CD14-positive monocyte (primary cell): ENCODE measurements around the gene DEPDC1B. TPM values are rescaled to one million over a fixed set of nuclear protein-coding genes. Genes with fewer than 3 reads are reported as not detected.

ENCODE experiments used
- DNase-seq, 3 donors: peaks; one replicate each; pipeline ENCODE4 v3.0.0-alpha.2; 2011 to 2022
- H2AFZ ChIP-seq: 2 replicates; pipeline ENCODE4 v1.6.0; 2012; ENCODE audit warnings: mild to moderate bottlenecking, low read depth, low read length, inconsistent platforms; ENCODE audit not compliant: insufficient read depth, poor library complexity, severe bottlenecking
- H3K27ac ChIP-seq, 2 donors: 1 replicate in 1 of 2; 2 replicates in 1 of 2; pipeline ENCODE4 v1.5.1; 2012 to 2013; ENCODE audit warnings: low read length in 2 of 2, control low read depth in 1 of 2, inconsistent platforms in 1 of 2, low read depth in 1 of 2, mild to moderate bottlenecking in 1 of 2
- H3K27me3 ChIP-seq, 2 donors: one replicate each; pipeline versions ENCODE4 v1.6.0 to v1.6.1; 2011 to 2013; ENCODE audit warnings: low read length in 2 of 2; ENCODE audit not compliant: control insufficient read depth in 2 of 2, insufficient read depth in 2 of 2
- H3K36me3 ChIP-seq, 2 donors: replicated peaks in 1 of 2; 1 replicate in 1 of 2; 2 replicates in 1 of 2; pipeline versions ENCODE4 v1.5.1 to v1.6.1; 2012 to 2013; ENCODE audit warnings: low read length in 2 of 2, control low read depth in 1 of 2, inconsistent platforms in 1 of 2, mild to moderate bottlenecking in 1 of 2; ENCODE audit not compliant: insufficient read depth in 2 of 2, control insufficient read depth in 1 of 2
- H3K4me1 ChIP-seq, 2 donors: 1 replicate in 1 of 2; 2 replicates in 1 of 2; pipeline versions ENCODE4 v1.5.1 to v1.6.1; 2012 to 2013; ENCODE audit warnings: low read length in 2 of 2, control low read depth in 1 of 2, inconsistent platforms in 1 of 2, mild to moderate bottlenecking in 1 of 2, moderate library complexity in 1 of 2; ENCODE audit not compliant: insufficient read depth in 2 of 2, control insufficient read depth in 1 of 2
- H3K4me2 ChIP-seq: replicated peaks from 2 replicates; pipeline ENCODE3; 2012; ENCODE audit warnings: low read length, moderate library complexity, mild to moderate bottlenecking; ENCODE audit not compliant: poor library complexity, severe bottlenecking; ENCODE audit errors: extremely low read depth
- H3K4me3 ChIP-seq, 3 experiments: fragments of 200-600 bp in 1 of 3; sonication (generic) in 1 of 3; replicated peaks in 1 of 3; 1 replicate in 2 of 3; 2 replicates in 1 of 3; pipeline ENCODE4 v1.5.1; 2011 to 2013; ENCODE audit warnings: low read length in 3 of 3, mild to moderate bottlenecking in 3 of 3, control low read depth in 2 of 3, low read depth in 2 of 3, inconsistent platforms in 1 of 3, moderate library complexity in 1 of 3
- H3K79me2 ChIP-seq: 2 replicates; pipeline ENCODE4 v1.6.0; 2012; ENCODE audit warnings: mild to moderate bottlenecking, control low read depth, inconsistent platforms, low read length, moderate library complexity; ENCODE audit not compliant: insufficient read depth
- H3K9ac ChIP-seq: 2 replicates; pipeline ENCODE4 v1.6.0; 2017; ENCODE audit warnings: low read length, mild to moderate bottlenecking; ENCODE audit not compliant: insufficient read depth, poor library complexity, severe bottlenecking
- H3K9me3 ChIP-seq, 2 donors: replicated peaks in 1 of 2; 1 replicate in 1 of 2; 2 replicates in 1 of 2; pipeline versions ENCODE4 v1.5.1 to v1.6.1; 2012 to 2013; ENCODE audit warnings: low read length in 2 of 2, control low read depth in 1 of 2; ENCODE audit not compliant: control insufficient read depth in 1 of 2, insufficient read depth in 1 of 2
- H4K20me1 ChIP-seq: 2 replicates; pipeline ENCODE4 v1.6.0; 2012; ENCODE audit warnings: mild to moderate bottlenecking, low read length, control low read depth, moderate library complexity; ENCODE audit not compliant: insufficient read depth
- H3K27ac Mint-ChIP-seq, 7 donors: one replicate each; pipeline ENCODE4 v1.8.0; 2020; ENCODE audit warnings: mild to moderate bottlenecking in 7 of 7, mixed read lengths in 7 of 7, moderate library complexity in 6 of 7, inconsistent platforms in 2 of 7
- H3K27me3 Mint-ChIP-seq, 3 donors: one replicate each; pipeline ENCODE4 v1.8.0; 2021 to 2022; ENCODE audit warnings: low read depth in 3 of 3, mild to moderate bottlenecking in 3 of 3, mixed read lengths in 3 of 3, moderate library complexity in 3 of 3, inconsistent platforms in 1 of 3
- H3K36me3 Mint-ChIP-seq, 2 donors: one replicate each; pipeline ENCODE4 v1.8.0; 2020; ENCODE audit warnings: mixed read lengths in 2 of 2, inconsistent platforms in 1 of 2, mild to moderate bottlenecking in 1 of 2
- H3K4me1 Mint-ChIP-seq: one replicate; pipeline ENCODE4 v1.8.0; 2020; ENCODE audit warnings: mild to moderate bottlenecking, mixed read lengths
- H3K4me3 Mint-ChIP-seq, 2 donors: one replicate each; pipeline ENCODE4 v1.8.0; 2020; ENCODE audit warnings: mild to moderate bottlenecking in 2 of 2, mixed read lengths in 2 of 2, moderate library complexity in 1 of 2
- H3K9me3 Mint-ChIP-seq, 7 donors: one replicate each; pipeline ENCODE4 v1.8.0; 2020 to 2022; ENCODE audit warnings: mixed read lengths in 7 of 7, mild to moderate bottlenecking in 6 of 7, moderate library complexity in 6 of 7, inconsistent platforms in 2 of 7
- CTCF ChIP-seq: fragments of 200-600 bp; IDR thresholded peaks from one replicate; pipeline ENCODE4 v1.8.0; 2022; ENCODE audit warnings: antibody characterized with exemption, mild to moderate bottlenecking
- WGBS: methylation state at CpG from one replicate; pipeline ENCODE4 v1.1.5; 2013; ENCODE audit warnings: missing lambda C conversion rate; ENCODE audit not compliant: insufficient coverage; 5-methylcytosine and 5-hydroxymethylcytosine counted together
- intact Hi-C, 2 donors: fragments of 100-400 bp; cut with micrococcal nuclease; formaldehyde crosslinking; loops; one replicate each; pipeline versions ENCODE4 v1.15.0 to v1.15.1; 2023
- polyA plus RNA-seq, 3 donors: library from polyadenylated mRNA; depleted of rRNA in 1 of 3; unstranded in 2 of 3; stranded (reverse) in 1 of 3; fragments of 300-500 nt in 2 of 3; fragments of >200 nt in 1 of 3; fragmentation: Illumina TruSeq in 2 of 3; gene quantifications; 1 replicate in 2 of 3; 2 replicates in 1 of 3; pipeline ENCODE4 v1.2.3, GENCODE V29; 2012 to 2021

The DEPDC1B gene
- polyA plus RNA-seq, 3 donors = 0.11 to 0.56 (median 0.14) TPM

DNA sequence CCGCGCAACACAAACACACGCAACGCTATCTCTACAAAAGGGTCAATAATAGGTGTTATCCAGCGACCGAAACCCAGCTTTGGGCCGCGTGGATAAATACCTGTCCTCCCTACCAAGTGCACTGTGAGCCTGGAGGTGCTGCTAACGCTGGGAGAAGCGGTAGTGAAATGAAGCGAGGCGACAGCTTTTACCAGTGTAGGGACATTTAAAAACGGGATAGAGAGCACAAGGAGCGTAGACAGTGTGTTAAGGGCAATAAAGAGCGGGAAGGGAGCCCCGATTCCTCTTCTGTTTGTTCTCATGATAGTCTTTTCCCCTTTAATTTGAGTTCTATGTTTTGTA is 421 bp upstream of the DEPDC1B start:
- peak in 1 of 3 donors; percentile 6 for DNase-seq
- intact Hi-C loops = loop anchor here in 1 of 2 donors (5.0 kb wide), 1 partner anchor 242 kb away; no protein-coding TSS in a partner anchor
- H3K4me3 Mint-ChIP-seq = peak overlapping the region; percentile 97

GRCh38 chr5:60699288-60699608 is 718 bp downstream of the DEPDC1B start:
- Mint-ChIP-seq H3K27me3 (peaks cover 2 to 13% (median 5%) of the 10 kb centered on the region in 3 donors), H3K9me3 (peaks cover 0 to 6% (median 3%) of the 10 kb centered on the region in 7 donors), H3K27ac (peak overlapping the region; percentile 50 to 91 (median 81)), H3K36me3 (peaks cover 2 to 3% of the 10 kb centered on the region in 2 donors), H3K4me1 (peaks cover 32% of the 10 kb centered on the region), H3K4me3 (peak overlapping the region; percentile 97)
- Histone ChIP-seq H3K36me3 (no peaks in the 10 kb centered on the region), H2AFZ (peak overlapping the region; percentile 95), H3K9me3 (no peaks in the 10 kb centered on the region), H3K79me2 (peaks cover 56% of the 10 kb centered on the region), H3K4me1 (peaks cover 18 to 21% of the 10 kb centered on the region in 2 donors), H3K27me3 (no peaks in the 10 kb centered on the region), H3K4me2 (peak overlapping the region; percentile 96), H3K4me3 (peak overlapping the region; percentile 79 to 96 (median 91)), H3K27ac (peak overlapping the region; percentile 65 to 76), H3K9ac (peak overlapping the region; percentile 74), H4K20me1 (no peaks in the 10 kb centered on the region)
- intact Hi-C loops = no loop called here
- TF ChIP-seq CTCF = no peak
- DNase-seq = peak in 1 of 3 donors; percentile 21
- WGBS = 0% methylated on average over 9 of the region's 9 CpGs

More for the DNA sequence above, 421 bp upstream of the DEPDC1B start:
- Histone ChIP-seq H2AFZ (peak overlapping the region; percentile 95), H3K79me2 (peaks cover 45% of the 10 kb centered on the region), H3K4me3 (peak overlapping the region; percentile 79 to 96 (median 91)), H3K27ac (peak overlapping the region; percentile 33 to 76), H3K4me1 (peaks cover 18 to 21% of the 10 kb centered on the region in 2 donors), H3K36me3 (no peaks in the 10 kb centered on the region), H3K9me3 (no peaks in the 10 kb centered on the region), H3K9ac (peak overlapping the region; percentile 74), H4K20me1 (no peaks in the 10 kb centered on the region), H3K27me3 (no peaks in the 10 kb centered on the region), H3K4me2 (peak overlapping the region; percentile 96)
- Mint-ChIP-seq H3K9me3 (peaks cover 0 to under 1% (median 0%) of the 10 kb centered on the region in 7 donors), H3K27ac (peak overlapping the region; percentile 50 to 89 (median 81)), H3K36me3 (peaks cover 0 to 2% of the 10 kb centered on the region in 2 donors), H3K4me1 (peaks cover 32% of the 10 kb centered on the region), H3K27me3 (peaks cover 2 to 13% (median 5%) of the 10 kb centered on the region in 3 donors)
- no peak for TF ChIP-seq CTCF
- WGBS = 0% methylated on average over 10 of the region's 16 CpGs
